Panc1 (cell line): ENCODE results near the gene WDR93.

Experiments used
- POLR2AphosphoS5 ChIP-seq: IDR thresholded peaks from 2 replicates; pipeline ENCODE4 v1.6.1; 2012; ENCODE audit warnings: mild to moderate bottlenecking, low read depth, low read length, moderate library complexity
- TCF7L2 ChIP-seq: IDR thresholded peaks from 2 replicates; pipeline ENCODE4 v1.6.1; 2011; ENCODE audit warnings: mild to moderate bottlenecking, low read depth, low read length, inconsistent platforms
- TF ChIP-seq, protein P1 (sequence below), 2 experiments: IDR thresholded peaks; 2 replicates each; pipeline ENCODE4 v1.6.1; 2011 to 2012; ENCODE audit warnings: low read depth in 2 of 2, control low read depth in 1 of 2, low read length in 1 of 2, mild to moderate bottlenecking in 1 of 2, moderate library complexity in 1 of 2; ENCODE audit not compliant: insufficient read depth in 1 of 2
- TF ChIP-seq, protein P2 (sequence below): fragments of 450-650 bp; IDR thresholded peaks from 2 replicates; pipeline ENCODE4 v1.5.1; 2017; ENCODE audit warnings: mild to moderate bottlenecking

DNA sequence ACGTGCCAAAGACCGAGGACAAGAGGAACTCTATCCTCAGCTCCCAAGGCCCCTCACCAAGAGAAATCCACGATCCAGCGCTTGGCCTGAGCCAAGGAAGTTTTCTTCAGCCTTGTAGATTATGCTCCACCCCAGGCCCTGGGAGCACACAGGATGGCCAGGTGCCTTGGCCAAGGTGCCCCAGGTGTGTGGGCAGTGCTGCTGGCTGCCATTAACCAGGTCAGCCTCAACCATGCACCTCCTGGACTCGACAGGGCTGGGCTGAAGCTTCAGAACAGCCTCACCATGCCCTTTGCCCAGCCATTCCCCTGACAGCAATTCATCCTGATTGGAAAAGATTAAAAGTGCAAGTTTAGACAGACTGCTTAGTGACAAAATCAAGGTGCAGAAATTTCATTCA lies 71.3 kb downstream of the WDR93 start:
- TF ChIP-seq, protein P1, sequence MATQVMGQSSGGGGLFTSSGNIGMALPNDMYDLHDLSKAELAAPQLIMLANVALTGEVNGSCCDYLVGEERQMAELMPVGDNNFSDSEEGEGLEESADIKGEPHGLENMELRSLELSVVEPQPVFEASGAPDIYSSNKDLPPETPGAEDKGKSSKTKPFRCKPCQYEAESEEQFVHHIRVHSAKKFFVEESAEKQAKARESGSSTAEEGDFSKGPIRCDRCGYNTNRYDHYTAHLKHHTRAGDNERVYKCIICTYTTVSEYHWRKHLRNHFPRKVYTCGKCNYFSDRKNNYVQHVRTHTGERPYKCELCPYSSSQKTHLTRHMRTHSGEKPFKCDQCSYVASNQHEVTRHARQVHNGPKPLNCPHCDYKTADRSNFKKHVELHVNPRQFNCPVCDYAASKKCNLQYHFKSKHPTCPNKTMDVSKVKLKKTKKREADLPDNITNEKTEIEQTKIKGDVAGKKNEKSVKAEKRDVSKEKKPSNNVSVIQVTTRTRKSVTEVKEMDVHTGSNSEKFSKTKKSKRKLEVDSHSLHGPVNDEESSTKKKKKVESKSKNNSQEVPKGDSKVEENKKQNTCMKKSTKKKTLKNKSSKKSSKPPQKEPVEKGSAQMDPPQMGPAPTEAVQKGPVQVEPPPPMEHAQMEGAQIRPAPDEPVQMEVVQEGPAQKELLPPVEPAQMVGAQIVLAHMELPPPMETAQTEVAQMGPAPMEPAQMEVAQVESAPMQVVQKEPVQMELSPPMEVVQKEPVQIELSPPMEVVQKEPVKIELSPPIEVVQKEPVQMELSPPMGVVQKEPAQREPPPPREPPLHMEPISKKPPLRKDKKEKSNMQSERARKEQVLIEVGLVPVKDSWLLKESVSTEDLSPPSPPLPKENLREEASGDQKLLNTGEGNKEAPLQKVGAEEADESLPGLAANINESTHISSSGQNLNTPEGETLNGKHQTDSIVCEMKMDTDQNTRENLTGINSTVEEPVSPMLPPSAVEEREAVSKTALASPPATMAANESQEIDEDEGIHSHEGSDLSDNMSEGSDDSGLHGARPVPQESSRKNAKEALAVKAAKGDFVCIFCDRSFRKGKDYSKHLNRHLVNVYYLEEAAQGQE (IDR thresholded peaks at IDR 0.05; ENCODE audit: insufficient read depth in 1 of 2, low read depth in 2 of 2, low read length in 1 of 2), result no peak
- TF ChIP-seq, protein P2, sequence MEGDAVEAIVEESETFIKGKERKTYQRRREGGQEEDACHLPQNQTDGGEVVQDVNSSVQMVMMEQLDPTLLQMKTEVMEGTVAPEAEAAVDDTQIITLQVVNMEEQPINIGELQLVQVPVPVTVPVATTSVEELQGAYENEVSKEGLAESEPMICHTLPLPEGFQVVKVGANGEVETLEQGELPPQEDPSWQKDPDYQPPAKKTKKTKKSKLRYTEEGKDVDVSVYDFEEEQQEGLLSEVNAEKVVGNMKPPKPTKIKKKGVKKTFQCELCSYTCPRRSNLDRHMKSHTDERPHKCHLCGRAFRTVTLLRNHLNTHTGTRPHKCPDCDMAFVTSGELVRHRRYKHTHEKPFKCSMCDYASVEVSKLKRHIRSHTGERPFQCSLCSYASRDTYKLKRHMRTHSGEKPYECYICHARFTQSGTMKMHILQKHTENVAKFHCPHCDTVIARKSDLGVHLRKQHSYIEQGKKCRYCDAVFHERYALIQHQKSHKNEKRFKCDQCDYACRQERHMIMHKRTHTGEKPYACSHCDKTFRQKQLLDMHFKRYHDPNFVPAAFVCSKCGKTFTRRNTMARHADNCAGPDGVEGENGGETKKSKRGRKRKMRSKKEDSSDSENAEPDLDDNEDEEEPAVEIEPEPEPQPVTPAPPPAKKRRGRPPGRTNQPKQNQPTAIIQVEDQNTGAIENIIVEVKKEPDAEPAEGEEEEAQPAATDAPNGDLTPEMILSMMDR, result no peak
- TF ChIP-seq POLR2AphosphoS5 (no peak), TCF7L2 (no peak)
